Pancreas (tissue), 10 donors: ENCODE results near the gene ST6GALNAC6. TPM values are rescaled to one million over a fixed set of nuclear protein-coding genes. Genes with fewer than 3 reads are reported as not detected.
"Not testable (repeated sequence)": the region's sequence is repeated elsewhere in the genome, so short reads cannot be mapped to it uniquely, and the experiment has no call there.

Experiments
- ATAC-seq, 4 donors: fragments of 200-7000 bp; cut with Tn5 transposase; one replicate each; pipeline versions ENCODE4 v1.8.0 to v1.9.1; 2020; ENCODE audit warnings: mild to moderate bottlenecking in 4 of 4, moderate library complexity in 4 of 4
- DNase-seq, 6 donors: peaks; one replicate each; pipeline ENCODE4 v3.0.0-alpha.2; 2020
- FAIRE-seq: peaks from 2 replicates; lab custom pipeline; 2012; peaks lifted over from hg19 to GRCh38; lab: Jason Lieb, UNC
- H3K27ac ChIP-seq, 4 donors: fragments of 200-600 bp; sonication (generic); 1 replicate in 3 of 4; 2 replicates in 1 of 4; pipeline versions ENCODE4 v1.5.0 to v1.8.0; 2020
- H3K27me3 ChIP-seq, 4 donors: fragments of 200-600 bp; one replicate each; pipeline ENCODE4 v1.8.0; 2021
- H3K36me3 ChIP-seq, 3 donors: fragments of 200-600 bp; sonication (generic) in 1 of 3; one replicate each; pipeline versions ENCODE4 v1.5.0 to v1.8.0; 2020 to 2021
- H3K4me1 ChIP-seq, 3 donors: fragments of 200-600 bp; one replicate each; pipeline ENCODE4 v1.8.0; 2021
- H3K4me3 ChIP-seq, 4 donors: fragments of 200-600 bp; sonication (generic) in 2 of 4; one replicate each; pipeline versions ENCODE4 v1.5.0 to v1.8.0; 2020 to 2021
- H3K9me3 ChIP-seq, 4 donors: fragments of 200-600 bp; one replicate each; pipeline ENCODE4 v1.8.0; 2021
- CTCF ChIP-seq, 4 donors: fragments of 200-600 bp; sonication (generic) in 3 of 4; IDR thresholded peaks; one replicate each; pipeline versions ENCODE4 v1.5.0 to v1.8.0; 2021; ENCODE audit warnings: antibody characterized with exemption in 4 of 4
- WGBS, 2 donors: extraction: QIAGEN DNeasy Blood & Tissue Kit; methylation state at CpG; one replicate each; pipeline ENCODE4 v1.1.7; 2013; 5-methylcytosine and 5-hydroxymethylcytosine counted together
- intact Hi-C, 3 donors: fragments of 100-400 bp; cut with DNase I; formaldehyde crosslinking; loops; one replicate each; pipeline versions ENCODE4 v1.11.1 to v1.14.2; 2022
- polyA plus RNA-seq, 2 donors: library from polyadenylated mRNA; stranded (reverse); fragments of 200-250 nt; gene quantifications; one replicate each; pipeline ENCODE4 v1.2.3, GENCODE V29; 2013
- total RNA-seq, 6 donors: library from RNA; stranded (reverse); fragmentation: NEBNext Ultra II Directional in 4 of 6; extraction: Animal tissue kit (Norgen Biotek cat#: 25700) in 4 of 6; gene quantifications; one replicate each; pipeline versions ENCODE4 v1.2.1 to v1.2.4, GENCODE V29; 2021 to 2023
- donor health status: healthy with polysubstance abuse.
- donor health status: DM: no; HTN: no; CAD: no; lungs with moderate emphysema.
- donor health status: DM: no; HTN: no; CAD: no.
- donor health status: control.
- donor health status: control.
- donor health status: Bipolar disorder and iron deficiency.
- donor health status: DM: yes; HTN: yes; CAD: no.
- donor health status: DM: no; HTN: no; CAD: no.
- donor health status: DM: no; HTN: no; CAD: no.
- donor health status: DM: yes; HTN: yes; CAD: no.

Gene ST6GALNAC6
- total and polyA plus RNA-seq, 8 donors: 20.7 to 35.7 (median 27.0) TPM

GRCh38 chr9:127846443-127847177 is 52.8 kb downstream of the ST6GALNAC6 start:
- 41 to 52% methylated on average over 18 of the region's 18 CpGs for WGBS, 2 donors

GRCh38 chr9:127845619-127846018 is 53.8 kb downstream of the ST6GALNAC6 start:
- H3K27ac ChIP-seq, FAIRE-seq, H3K4me3 ChIP-seq, H3K4me1 ChIP-seq, H3K9me3 ChIP-seq, ATAC-seq, H3K27me3 ChIP-seq, H3K36me3 ChIP-seq, intact Hi-C loops: not testable (repeated sequence)
- WGBS, 2 donors: 94 to 100% methylated on average over 4 of the region's 4 CpGs
- DNase-seq: peak in 1 of 6 donors; percentile 0

More at GRCh38 chr9:127846443-127847177, 52.8 kb downstream of the ST6GALNAC6 start:
- FAIRE-seq: no peak
- Histone ChIP-seq H3K4me3 (no peak overlapping the region), H3K27ac (peak overlapping the region in 3 of 4 donors; percentile 23 to 30 (median 28)), H3K9me3 (no peaks in the 10 kb centered on the region), H3K36me3 (no peaks in the 10 kb centered on the region), H3K27me3 (no peaks in the 10 kb centered on the region), H3K4me1 (no peaks in the 10 kb centered on the region)
- peak in 3 of 4 donors; percentile 29 to 62 (median 46) for ATAC-seq
- DNase-seq: peak in 2 of 6 donors; percentile 17 to 31
- TF ChIP-seq CTCF (IDR thresholded peaks at IDR 0.05): no peak
- intact Hi-C loops: no loop called here

GRCh38 chr9:127844821-127845359 is 54.5 kb downstream of the ST6GALNAC6 start:
- DNase-seq: no peak
- H3K27ac ChIP-seq: no peak overlapping the region

GRCh38 chr9:127841087-127841835 is 58.1 kb downstream of the ST6GALNAC6 start:
- intact Hi-C loops: no loop called here
- ATAC-seq (no peak), FAIRE-seq (no peak), DNase-seq (peak in 1 of 6 donors; percentile 34)
- H3K9me3 ChIP-seq: no peaks in the 10 kb centered on the region
- H3K36me3 ChIP-seq: no peaks in the 10 kb centered on the region
- H3K27me3 ChIP-seq: no peaks in the 10 kb centered on the region
- 83 to 88% methylated on average over 15 of the region's 15 CpGs for WGBS, 2 donors
- no peak overlapping the region for H3K4me3 ChIP-seq
- no peak for TF ChIP-seq CTCF (IDR thresholded peaks at IDR 0.05)
- no peak overlapping the region for H3K27ac ChIP-seq
- peaks cover 3 to 16% (median 14%) of the 10 kb centered on the region in 3 donors for H3K4me1 ChIP-seq

More at GRCh38 chr9:127844821-127845359, 54.5 kb downstream of the ST6GALNAC6 start:
- Histone ChIP-seq H3K4me3 (no peak overlapping the region), H3K9me3 (no peaks in the 10 kb centered on the region), H3K4me1 (peaks cover 0 to 8% (median 7%) of the 10 kb centered on the region in 3 donors), H3K27me3 (no peaks in the 10 kb centered on the region), H3K36me3 (no peaks in the 10 kb centered on the region)
- FAIRE-seq (no peak), ATAC-seq (no peak)
- 77 to 82% methylated on average over 15 to 16 of the region's 16 CpGs for WGBS, 2 donors
- no peak for TF ChIP-seq CTCF (IDR thresholded peaks at IDR 0.05)
- intact Hi-C loops: no loop called here

- Histone ChIP-seq H3K9me3 (no peaks in the 10 kb centered on the region), H3K27ac (peak overlapping the region in 3 of 4 donors; percentile 48 to 67 (median 55)), H3K4me3 (no peak overlapping the region), H3K27me3 (no peaks in the 10 kb centered on the region), H3K36me3 (no peaks in the 10 kb centered on the region), H3K4me1 (peaks cover 3 to 16% (median 14%) of the 10 kb centered on the region in 3 donors)
- intact Hi-C loops: no loop called here
- WGBS, 2 donors: 75 to 79% methylated on average over 18 of the region's 18 CpGs
- TF ChIP-seq CTCF (IDR thresholded peaks at IDR 0.05): no peak
- FAIRE-seq (no peak), ATAC-seq (peak in 3 of 4 donors; percentile 8 to 68 (median 28)), DNase-seq (peak in 2 of 6 donors; percentile 50 to 57)
These were observed 60.9 kb downstream of the ST6GALNAC6 start for GRCh38 chr9:127838375-127839078.
